ENCODE measurements around the gene SPOCK1. TPM values are rescaled to one million over a fixed set of nuclear protein-coding genes. Genes with fewer than 3 reads are reported as not detected.

SPOCK1 gene
- total and polyA plus RNA-seq, 2 experiments from 2014 or later, result 8.2 to 10.5 TPM

DNA sequence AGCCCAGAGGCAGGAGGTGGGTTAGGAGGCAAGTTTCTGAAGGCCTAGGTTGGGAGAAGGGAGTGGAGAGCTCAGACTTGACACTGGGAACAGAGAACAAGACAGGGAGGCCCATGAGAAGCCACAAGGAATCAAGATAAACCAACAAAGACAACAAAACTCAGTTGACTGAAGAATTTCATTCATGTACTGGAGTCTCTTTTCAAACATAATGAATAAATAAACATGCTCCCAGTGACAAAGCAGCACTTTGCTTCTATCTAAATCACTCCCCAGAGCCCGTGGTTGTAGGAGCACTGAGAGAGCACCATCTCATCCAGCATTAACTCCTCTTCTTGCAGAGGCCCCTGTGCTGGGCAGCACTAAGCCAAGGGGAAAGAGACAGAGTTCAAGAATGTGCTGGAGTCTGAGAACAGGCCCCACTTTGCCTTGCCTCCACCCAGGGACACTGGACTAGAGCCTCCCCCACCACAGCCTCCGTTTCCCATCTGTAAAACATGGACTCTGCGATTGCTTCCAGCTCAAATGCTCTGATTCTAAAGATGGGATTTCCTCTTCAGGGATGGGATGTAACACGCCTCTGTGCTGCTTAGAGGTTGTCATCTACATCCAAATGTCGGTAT is 282.0 kb downstream of the SPOCK1 start:
- no peaks in the 10 kb centered on the region for H3K36me3 Mint-ChIP-seq (ENCODE audit: low read depth)
- H3K27me3 Mint-ChIP-seq (ENCODE audit: insufficient read depth, low read depth, poor library complexity), result no peaks in the 10 kb centered on the region
- Histone ChIP-seq H3K4me3 (no peak overlapping the region), H3K4me1 (ENCODE audit: insufficient read depth) (no peaks in the 10 kb centered on the region), H3K27ac (ENCODE audit: low read depth) (no peak overlapping the region), H4K20me1 (replicated peaks; ENCODE audit: insufficient read depth) (no peaks in the 10 kb centered on the region), H3K27me3 (ENCODE audit: insufficient read depth) (no peaks in the 10 kb centered on the region), H3K36me3 (ENCODE audit: insufficient read depth) (no peaks in the 10 kb centered on the region), H3K4me2 (no peak overlapping the region), H3K79me2 (replicated peaks; ENCODE audit: insufficient read depth) (no peaks in the 10 kb centered on the region), H3F3A (replicated peaks; ENCODE audit: low read depth) (no peaks in the 10 kb centered on the region), H3K9me2 (ENCODE audit: insufficient read depth) (0 out of 2 replicates have a peak, but pooled peaks cover 2% of the 10 kb centered on the region), H2AFZ (no peak overlapping the region)
- no peaks in the 10 kb centered on the region for H3K4me1 Mint-ChIP-seq
- no peaks in the 10 kb centered on the region for H3K9me3 Mint-ChIP-seq
- DNase-seq (ENCODE audit: low spot score), result no peak
- TF ChIP-seq, protein P1, sequence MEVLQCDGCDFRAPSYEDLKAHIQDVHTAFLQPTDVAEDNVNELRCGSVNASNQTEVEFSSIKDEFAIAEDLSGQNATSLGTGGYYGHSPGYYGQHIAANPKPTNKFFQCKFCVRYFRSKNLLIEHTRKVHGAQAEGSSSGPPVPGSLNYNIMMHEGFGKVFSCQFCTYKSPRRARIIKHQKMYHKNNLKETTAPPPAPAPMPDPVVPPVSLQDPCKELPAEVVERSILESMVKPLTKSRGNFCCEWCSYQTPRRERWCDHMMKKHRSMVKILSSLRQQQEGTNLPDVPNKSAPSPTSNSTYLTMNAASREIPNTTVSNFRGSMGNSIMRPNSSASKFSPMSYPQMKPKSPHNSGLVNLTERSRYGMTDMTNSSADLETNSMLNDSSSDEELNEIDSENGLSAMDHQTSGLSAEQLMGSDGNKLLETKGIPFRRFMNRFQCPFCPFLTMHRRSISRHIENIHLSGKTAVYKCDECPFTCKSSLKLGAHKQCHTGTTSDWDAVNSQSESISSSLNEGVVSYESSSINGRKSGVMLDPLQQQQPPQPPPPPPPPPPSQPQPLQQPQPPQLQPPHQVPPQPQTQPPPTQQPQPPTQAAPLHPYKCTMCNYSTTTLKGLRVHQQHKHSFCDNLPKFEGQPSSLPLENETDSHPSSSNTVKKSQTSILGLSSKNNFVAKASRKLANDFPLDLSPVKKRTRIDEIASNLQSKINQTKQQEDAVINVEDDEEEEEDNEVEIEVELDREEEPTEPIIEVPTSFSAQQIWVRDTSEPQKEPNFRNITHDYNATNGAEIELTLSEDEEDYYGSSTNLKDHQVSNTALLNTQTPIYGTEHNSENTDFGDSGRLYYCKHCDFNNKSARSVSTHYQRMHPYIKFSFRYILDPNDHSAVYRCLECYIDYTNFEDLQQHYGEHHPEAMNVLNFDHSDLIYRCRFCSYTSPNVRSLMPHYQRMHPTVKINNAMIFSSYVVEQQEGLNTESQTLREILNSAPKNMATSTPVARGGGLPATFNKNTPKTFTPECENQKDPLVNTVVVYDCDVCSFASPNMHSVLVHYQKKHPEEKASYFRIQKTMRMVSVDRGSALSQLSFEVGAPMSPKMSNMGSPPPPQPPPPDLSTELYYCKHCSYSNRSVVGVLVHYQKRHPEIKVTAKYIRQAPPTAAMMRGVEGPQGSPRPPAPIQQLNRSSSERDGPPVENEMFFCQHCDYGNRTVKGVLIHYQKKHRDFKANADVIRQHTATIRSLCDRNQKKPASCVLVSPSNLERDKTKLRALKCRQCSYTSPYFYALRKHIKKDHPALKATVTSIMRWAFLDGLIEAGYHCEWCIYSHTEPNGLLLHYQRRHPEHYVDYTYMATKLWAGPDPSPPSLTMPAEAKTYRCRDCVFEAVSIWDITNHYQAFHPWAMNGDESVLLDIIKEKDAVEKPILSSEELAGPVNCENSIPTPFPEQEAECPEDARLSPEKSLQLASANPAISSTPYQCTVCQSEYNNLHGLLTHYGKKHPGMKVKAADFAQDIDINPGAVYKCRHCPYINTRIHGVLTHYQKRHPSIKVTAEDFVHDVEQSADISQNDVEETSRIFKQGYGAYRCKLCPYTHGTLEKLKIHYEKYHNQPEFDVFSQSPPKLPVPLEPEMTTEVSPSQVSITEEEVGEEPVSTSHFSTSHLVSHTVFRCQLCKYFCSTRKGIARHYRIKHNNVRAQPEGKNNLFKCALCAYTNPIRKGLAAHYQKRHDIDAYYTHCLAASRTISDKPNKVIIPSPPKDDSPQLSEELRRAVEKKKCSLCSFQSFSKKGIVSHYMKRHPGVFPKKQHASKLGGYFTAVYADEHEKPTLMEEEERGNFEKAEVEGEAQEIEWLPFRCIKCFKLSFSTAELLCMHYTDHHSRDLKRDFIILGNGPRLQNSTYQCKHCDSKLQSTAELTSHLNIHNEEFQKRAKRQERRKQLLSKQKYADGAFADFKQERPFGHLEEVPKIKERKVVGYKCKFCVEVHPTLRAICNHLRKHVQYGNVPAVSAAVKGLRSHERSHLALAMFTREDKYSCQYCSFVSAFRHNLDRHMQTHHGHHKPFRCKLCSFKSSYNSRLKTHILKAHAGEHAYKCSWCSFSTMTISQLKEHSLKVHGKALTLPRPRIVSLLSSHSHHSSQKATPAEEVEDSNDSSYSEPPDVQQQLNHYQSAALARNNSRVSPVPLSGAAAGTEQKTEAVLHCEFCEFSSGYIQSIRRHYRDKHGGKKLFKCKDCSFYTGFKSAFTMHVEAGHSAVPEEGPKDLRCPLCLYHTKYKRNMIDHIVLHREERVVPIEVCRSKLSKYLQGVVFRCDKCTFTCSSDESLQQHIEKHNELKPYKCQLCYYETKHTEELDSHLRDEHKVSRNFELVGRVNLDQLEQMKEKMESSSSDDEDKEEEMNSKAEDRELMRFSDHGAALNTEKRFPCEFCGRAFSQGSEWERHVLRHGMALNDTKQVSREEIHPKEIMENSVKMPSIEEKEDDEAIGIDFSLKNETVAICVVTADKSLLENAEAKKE (CRISPR knock-in tag; IDR thresholded peaks at IDR 0.05), result no peak
- no peak for TF ChIP-seq JUNB (IDR thresholded peaks at IDR 0.05; ENCODE audit: unreplicated experiment)
- no peak overlapping the region; the same call in 1 of the 2 replicates for H3K27ac Mint-ChIP-seq
- no peak overlapping the region for H3K4me3 Mint-ChIP-seq
- ATAC-seq, result no peak

DNA sequence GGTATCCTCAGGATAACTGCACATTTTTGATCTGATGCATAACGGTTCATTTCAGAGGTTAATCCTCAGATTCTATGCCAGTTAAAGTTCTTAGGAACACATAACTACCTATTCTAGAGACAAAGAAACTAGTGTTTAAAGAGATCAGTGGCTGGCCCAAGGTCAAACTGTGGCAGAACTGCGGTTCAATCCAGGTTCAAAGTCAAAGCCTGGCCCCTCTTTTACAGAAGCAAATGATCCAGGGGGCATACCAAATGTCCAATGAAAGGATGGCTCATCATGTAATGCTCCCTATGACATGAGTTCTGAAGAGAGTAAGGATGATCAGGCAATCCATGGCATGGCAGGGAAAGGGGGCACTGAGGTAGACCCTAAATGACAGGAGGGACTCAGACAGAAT is 283.3 kb downstream of the SPOCK1 start:
- H3K36me3 Mint-ChIP-seq (ENCODE audit: low read depth), result no peaks in the 10 kb centered on the region
- no peaks in the 10 kb centered on the region for H3K79me2 ChIP-seq (replicated peaks; ENCODE audit: insufficient read depth)
- H3F3A ChIP-seq (replicated peaks; ENCODE audit: low read depth), result no peaks in the 10 kb centered on the region
- TF ChIP-seq, protein P2, sequence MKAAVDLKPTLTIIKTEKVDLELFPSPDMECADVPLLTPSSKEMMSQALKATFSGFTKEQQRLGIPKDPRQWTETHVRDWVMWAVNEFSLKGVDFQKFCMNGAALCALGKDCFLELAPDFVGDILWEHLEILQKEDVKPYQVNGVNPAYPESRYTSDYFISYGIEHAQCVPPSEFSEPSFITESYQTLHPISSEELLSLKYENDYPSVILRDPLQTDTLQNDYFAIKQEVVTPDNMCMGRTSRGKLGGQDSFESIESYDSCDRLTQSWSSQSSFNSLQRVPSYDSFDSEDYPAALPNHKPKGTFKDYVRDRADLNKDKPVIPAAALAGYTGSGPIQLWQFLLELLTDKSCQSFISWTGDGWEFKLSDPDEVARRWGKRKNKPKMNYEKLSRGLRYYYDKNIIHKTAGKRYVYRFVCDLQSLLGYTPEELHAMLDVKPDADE (IDR thresholded peaks at IDR 0.05), result no peak
- TF ChIP-seq EZH2 (IDR thresholded peaks at IDR 0.05; ENCODE audit: low read depth, unreplicated experiment) (no peak), NANOG (IDR thresholded peaks at IDR 0.05; ENCODE audit: borderline replicate concordance) (no peak), ZNF331 (CRISPR knock-in tag; IDR thresholded peaks at IDR 0.05; ENCODE audit: low read depth) (no peak), ZNF114 (CRISPR knock-in tag; IDR thresholded peaks at IDR 0.05) (no peak), CREB1 (CRISPR knock-in tag; IDR thresholded peaks at IDR 0.05; ENCODE audit: low read depth) (no peak), STAT1 (IDR thresholded peaks at IDR 0.05; ENCODE audit: unreplicated experiment) (no peak), EZH2phosphoT487 (IDR thresholded peaks at IDR 0.05; ENCODE audit: unreplicated experiment) (no peak)
- TF ChIP-seq, protein P3, sequence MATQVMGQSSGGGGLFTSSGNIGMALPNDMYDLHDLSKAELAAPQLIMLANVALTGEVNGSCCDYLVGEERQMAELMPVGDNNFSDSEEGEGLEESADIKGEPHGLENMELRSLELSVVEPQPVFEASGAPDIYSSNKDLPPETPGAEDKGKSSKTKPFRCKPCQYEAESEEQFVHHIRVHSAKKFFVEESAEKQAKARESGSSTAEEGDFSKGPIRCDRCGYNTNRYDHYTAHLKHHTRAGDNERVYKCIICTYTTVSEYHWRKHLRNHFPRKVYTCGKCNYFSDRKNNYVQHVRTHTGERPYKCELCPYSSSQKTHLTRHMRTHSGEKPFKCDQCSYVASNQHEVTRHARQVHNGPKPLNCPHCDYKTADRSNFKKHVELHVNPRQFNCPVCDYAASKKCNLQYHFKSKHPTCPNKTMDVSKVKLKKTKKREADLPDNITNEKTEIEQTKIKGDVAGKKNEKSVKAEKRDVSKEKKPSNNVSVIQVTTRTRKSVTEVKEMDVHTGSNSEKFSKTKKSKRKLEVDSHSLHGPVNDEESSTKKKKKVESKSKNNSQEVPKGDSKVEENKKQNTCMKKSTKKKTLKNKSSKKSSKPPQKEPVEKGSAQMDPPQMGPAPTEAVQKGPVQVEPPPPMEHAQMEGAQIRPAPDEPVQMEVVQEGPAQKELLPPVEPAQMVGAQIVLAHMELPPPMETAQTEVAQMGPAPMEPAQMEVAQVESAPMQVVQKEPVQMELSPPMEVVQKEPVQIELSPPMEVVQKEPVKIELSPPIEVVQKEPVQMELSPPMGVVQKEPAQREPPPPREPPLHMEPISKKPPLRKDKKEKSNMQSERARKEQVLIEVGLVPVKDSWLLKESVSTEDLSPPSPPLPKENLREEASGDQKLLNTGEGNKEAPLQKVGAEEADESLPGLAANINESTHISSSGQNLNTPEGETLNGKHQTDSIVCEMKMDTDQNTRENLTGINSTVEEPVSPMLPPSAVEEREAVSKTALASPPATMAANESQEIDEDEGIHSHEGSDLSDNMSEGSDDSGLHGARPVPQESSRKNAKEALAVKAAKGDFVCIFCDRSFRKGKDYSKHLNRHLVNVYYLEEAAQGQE (IDR thresholded peaks at IDR 0.05; ENCODE audit: unreplicated experiment), result no peak
- H3K4me1 ChIP-seq (ENCODE audit: insufficient read depth), result no peaks in the 10 kb centered on the region
- no peak overlapping the region for H3K27ac Mint-ChIP-seq
- peaks cover 12% of the 10 kb centered on the region for H3K9me2 ChIP-seq (ENCODE audit: insufficient read depth)
- no peaks in the 10 kb centered on the region for H3K4me1 Mint-ChIP-seq
- ATAC-seq, result no peak
- no peak overlapping the region for H3K27ac ChIP-seq (ENCODE audit: low read depth)
- H2AFZ ChIP-seq, result no peak overlapping the region
- H4K20me1 ChIP-seq (replicated peaks; ENCODE audit: insufficient read depth), result no peaks in the 10 kb centered on the region
- no peaks in the 10 kb centered on the region for H3K27me3 Mint-ChIP-seq (ENCODE audit: insufficient read depth, low read depth, poor library complexity)
- H3K4me2 ChIP-seq, result no peak overlapping the region
- no peaks in the 10 kb centered on the region for H3K36me3 ChIP-seq (ENCODE audit: insufficient read depth)
- no peaks in the 10 kb centered on the region for H3K27me3 ChIP-seq (ENCODE audit: insufficient read depth)
- H3K4me3 ChIP-seq, result no peak overlapping the region
- no peak overlapping the region for H3K4me3 Mint-ChIP-seq
- H3K9me3 Mint-ChIP-seq, result no peaks in the 10 kb centered on the region
- no peak for DNase-seq (ENCODE audit: low spot score)

Data from GM23338 (cell line).